OCI-LY3 (cell line): ENCODE data around the gene RHBDF2.

Experiments
- EZH2phosphoT487 ChIP-seq: fragments of 200-600 bp; shearing (Covaris generic); IDR thresholded peaks from 2 replicates; pipeline ENCODE4 v1.6.1; 2018; ENCODE audit warnings: antibody characterized with exemption, mixed run types, low read depth
- TF ChIP-seq, protein P1 (sequence below): fragments of 200-600, 300-600 bp; sonication (generic); IDR thresholded peaks from 2 replicates; pipeline ENCODE4 v1.5.1; 2014; ENCODE audit warnings: antibody characterized with exemption, low read length, low read depth

- TF ChIP-seq, protein P1, sequence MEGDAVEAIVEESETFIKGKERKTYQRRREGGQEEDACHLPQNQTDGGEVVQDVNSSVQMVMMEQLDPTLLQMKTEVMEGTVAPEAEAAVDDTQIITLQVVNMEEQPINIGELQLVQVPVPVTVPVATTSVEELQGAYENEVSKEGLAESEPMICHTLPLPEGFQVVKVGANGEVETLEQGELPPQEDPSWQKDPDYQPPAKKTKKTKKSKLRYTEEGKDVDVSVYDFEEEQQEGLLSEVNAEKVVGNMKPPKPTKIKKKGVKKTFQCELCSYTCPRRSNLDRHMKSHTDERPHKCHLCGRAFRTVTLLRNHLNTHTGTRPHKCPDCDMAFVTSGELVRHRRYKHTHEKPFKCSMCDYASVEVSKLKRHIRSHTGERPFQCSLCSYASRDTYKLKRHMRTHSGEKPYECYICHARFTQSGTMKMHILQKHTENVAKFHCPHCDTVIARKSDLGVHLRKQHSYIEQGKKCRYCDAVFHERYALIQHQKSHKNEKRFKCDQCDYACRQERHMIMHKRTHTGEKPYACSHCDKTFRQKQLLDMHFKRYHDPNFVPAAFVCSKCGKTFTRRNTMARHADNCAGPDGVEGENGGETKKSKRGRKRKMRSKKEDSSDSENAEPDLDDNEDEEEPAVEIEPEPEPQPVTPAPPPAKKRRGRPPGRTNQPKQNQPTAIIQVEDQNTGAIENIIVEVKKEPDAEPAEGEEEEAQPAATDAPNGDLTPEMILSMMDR, result no peak
- TF ChIP-seq EZH2phosphoT487, result no peak
These were observed 46.5 kb upstream of the RHBDF2 start for GRCh38 chr17:76547642-76548202.
